Measurements from ENCODE around the gene CCDC154. TPM values are rescaled to one million over a fixed set of nuclear protein-coding genes. Genes with fewer than 3 reads are reported as not detected.

Gene CCDC154
- total and polyA plus RNA-seq, 4 donors: 0.63 to 4.5 (median 1.4) TPM

- ATAC-seq (ENCODE audit: insufficient read depth, low FRiP score) (no peak), DNase-seq (no peak)
- Histone ChIP-seq H3K4me1 (ENCODE audit: control insufficient read depth in 5 of 5, insufficient read depth in 5 of 5, low read length in 5 of 5) (no peaks in the 10 kb centered on the region), H3K9ac (ENCODE audit: insufficient read depth in 1 of 2, low read length in 2 of 2) (no peak overlapping the region), H3K4me3 (no peak overlapping the region), H3K36me3 (ENCODE audit: control insufficient read depth in 4 of 4, insufficient read depth in 4 of 4, low read length in 4 of 4) (peaks cover 0 to 41% (median 21%) of the 10 kb centered on the region in 4 donors), H3K27ac (ENCODE audit: low read depth in 1 of 2, low read length in 1 of 2) (no peak overlapping the region), H3K9me3 (ENCODE audit: control insufficient read depth in 4 of 4, insufficient read depth in 3 of 4, low read length in 3 of 4) (no peaks in the 10 kb centered on the region), H3K27me3 (ENCODE audit: control insufficient read depth in 3 of 3, insufficient read depth in 3 of 3, low read length in 2 of 3) (no peaks in the 10 kb centered on the region)
- no peak for TF ChIP-seq CTCF (IDR thresholded peaks at IDR 0.05; ENCODE audit: control extremely low read depth, extremely low read depth)
- 93 to 94% methylated on average over 22 of the region's 22 CpGs for WGBS, 2 donors
Measured at GRCh38 chr16:1395444-1396031, 48.8 kb downstream of the CCDC154 start.

- H3K9ac ChIP-seq (ENCODE audit: insufficient read depth in 1 of 2, low read length in 2 of 2): no peak overlapping the region
- TF ChIP-seq CTCF (IDR thresholded peaks at IDR 0.05; ENCODE audit: control extremely low read depth, extremely low read depth): no peak
Measured at GRCh38 chr16:1394367-1394951, 49.9 kb downstream of the CCDC154 start.

GRCh38 chr16:1393613-1394176, 50.7 kb downstream of the CCDC154 start:
- H3K4me3 ChIP-seq: no peak overlapping the region
- H3K4me1 ChIP-seq (ENCODE audit: control insufficient read depth in 5 of 5, insufficient read depth in 5 of 5, low read length in 5 of 5): no peaks in the 10 kb centered on the region
- no peak overlapping the region for H3K9ac ChIP-seq (ENCODE audit: insufficient read depth in 1 of 2, low read length in 2 of 2)
- no peaks in the 10 kb centered on the region for H3K9me3 ChIP-seq (ENCODE audit: control insufficient read depth in 4 of 4, insufficient read depth in 3 of 4, low read length in 3 of 4)
- H3K27me3 ChIP-seq (ENCODE audit: control insufficient read depth in 3 of 3, insufficient read depth in 3 of 3, low read length in 2 of 3): no peaks in the 10 kb centered on the region
- H3K36me3 ChIP-seq (ENCODE audit: control insufficient read depth in 4 of 4, insufficient read depth in 4 of 4, low read length in 4 of 4): peaks cover 0 to 43% (median 20%) of the 10 kb centered on the region in 4 donors
- H3K27ac ChIP-seq (ENCODE audit: low read depth in 1 of 2, low read length in 1 of 2): no peak overlapping the region
- WGBS, 2 donors: 96 to 98% methylated on average over 21 of the region's 21 CpGs
- no peak for DNase-seq
- ATAC-seq (ENCODE audit: insufficient read depth, low FRiP score): no peak
- no peak for TF ChIP-seq CTCF (IDR thresholded peaks at IDR 0.05; ENCODE audit: control extremely low read depth, extremely low read depth)

More at GRCh38 chr16:1394367-1394951, 49.9 kb downstream of the CCDC154 start:
- Histone ChIP-seq H3K4me3 (no peak overlapping the region), H3K9me3 (ENCODE audit: control insufficient read depth in 4 of 4, insufficient read depth in 3 of 4, low read length in 3 of 4) (no peaks in the 10 kb centered on the region), H3K4me1 (ENCODE audit: control insufficient read depth in 5 of 5, insufficient read depth in 5 of 5, low read length in 5 of 5) (no peaks in the 10 kb centered on the region), H3K27me3 (ENCODE audit: control insufficient read depth in 3 of 3, insufficient read depth in 3 of 3, low read length in 2 of 3) (no peaks in the 10 kb centered on the region), H3K36me3 (ENCODE audit: control insufficient read depth in 4 of 4, insufficient read depth in 4 of 4, low read length in 4 of 4) (peaks cover 0 to 44% (median 21%) of the 10 kb centered on the region in 4 donors), H3K27ac (ENCODE audit: low read depth in 1 of 2, low read length in 1 of 2) (no peak overlapping the region)
- WGBS, 2 donors: 92% methylated on average over 18 to 19 of the region's 19 CpGs
- DNase-seq: no peak
- no peak for ATAC-seq (ENCODE audit: insufficient read depth, low FRiP score)

Data from lung (tissue), 12 donors.